Measurements from ENCODE around the gene TF.

Gene TF

GRCh38 chr3:133830071-133830470 is 83.9 kb downstream of the TF start:
- TF ChIP-seq ZXDB (tag by site-specific recombination; IDR thresholded peaks at IDR 0.05) = no peak
- TF ChIP-seq ZNF157 (tag by site-specific recombination; IDR thresholded peaks at IDR 0.05) = no peak
- TF ChIP-seq ZNF792 (tag by site-specific recombination; IDR thresholded peaks at IDR 0.05) = no peak
- TF ChIP-seq HOXC10 (CRISPR knock-in tag; IDR thresholded peaks at IDR 0.05) = no peak
- TF ChIP-seq ZNF837 (tag by site-specific recombination; IDR thresholded peaks at IDR 0.05) = no peak
- TF ChIP-seq TRIM28 (IDR thresholded peaks at IDR 0.05; ENCODE audit: borderline replicate concordance, low read length) = no peak
- no peak for TF ChIP-seq ZNF211 (tag by site-specific recombination; IDR thresholded peaks at IDR 0.05; ENCODE audit: low read depth)
- TF ChIP-seq, protein P1, sequence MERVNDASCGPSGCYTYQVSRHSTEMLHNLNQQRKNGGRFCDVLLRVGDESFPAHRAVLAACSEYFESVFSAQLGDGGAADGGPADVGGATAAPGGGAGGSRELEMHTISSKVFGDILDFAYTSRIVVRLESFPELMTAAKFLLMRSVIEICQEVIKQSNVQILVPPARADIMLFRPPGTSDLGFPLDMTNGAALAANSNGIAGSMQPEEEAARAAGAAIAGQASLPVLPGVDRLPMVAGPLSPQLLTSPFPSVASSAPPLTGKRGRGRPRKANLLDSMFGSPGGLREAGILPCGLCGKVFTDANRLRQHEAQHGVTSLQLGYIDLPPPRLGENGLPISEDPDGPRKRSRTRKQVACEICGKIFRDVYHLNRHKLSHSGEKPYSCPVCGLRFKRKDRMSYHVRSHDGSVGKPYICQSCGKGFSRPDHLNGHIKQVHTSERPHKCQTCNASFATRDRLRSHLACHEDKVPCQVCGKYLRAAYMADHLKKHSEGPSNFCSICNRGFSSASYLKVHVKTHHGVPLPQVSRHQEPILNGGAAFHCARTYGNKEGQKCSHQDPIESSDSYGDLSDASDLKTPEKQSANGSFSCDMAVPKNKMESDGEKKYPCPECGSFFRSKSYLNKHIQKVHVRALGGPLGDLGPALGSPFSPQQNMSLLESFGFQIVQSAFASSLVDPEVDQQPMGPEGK (tag by site-specific recombination; IDR thresholded peaks at IDR 0.05) = no peak
- no peak for TF ChIP-seq ZFP37 (tag by site-specific recombination; IDR thresholded peaks at IDR 0.05)
- no peak overlapping the region for H3K27ac ChIP-seq (ENCODE audit: extremely low read depth, low read depth, low read length)
- no peaks in the 10 kb centered on the region for H3K9me3 ChIP-seq (ENCODE audit: control insufficient read depth, insufficient read depth, low read depth, low read length)
- CTCF ChIA-PET = no interaction called here
- H3K4me1 ChIP-seq (ENCODE audit: control insufficient read depth, insufficient read depth, low read length) = no peaks in the 10 kb centered on the region
- no peak overlapping the region for H3K4me3 ChIP-seq (ENCODE audit: low read depth, low read length)
- H3K36me3 ChIP-seq (ENCODE audit: control insufficient read depth in 2 of 2, insufficient read depth in 1 of 2, low read length in 2 of 2) = peaks cover 0 to 49% of the 10 kb centered on the region in 2 experiments; a peak in 1 of 3 replicates
- POLR2A ChIA-PET = no interaction called here

GRCh38 chr3:133831966-133832801 is 86.0 kb downstream of the TF start:
- no peak overlapping the region for H3K27ac ChIP-seq (ENCODE audit: extremely low read depth, low read depth, low read length)
- no peak overlapping the region for H3K4me3 ChIP-seq (ENCODE audit: low read depth, low read length)
- ChIA-PET CTCF (no interaction called here), POLR2A (no interaction called here)
- H3K4me1 ChIP-seq (ENCODE audit: control insufficient read depth, insufficient read depth, low read length) = no peaks in the 10 kb centered on the region
- no peaks in the 10 kb centered on the region for H3K9me3 ChIP-seq (ENCODE audit: control insufficient read depth, insufficient read depth, low read depth, low read length)
- TF ChIP-seq ZNF830 (tag by site-specific recombination; IDR thresholded peaks at IDR 0.05; ENCODE audit: low read depth) (no peak), ZNF768 (tag by site-specific recombination; IDR thresholded peaks at IDR 0.05) (no peak), WT1 (tag by site-specific recombination; IDR thresholded peaks at IDR 0.05) (no peak), ZBTB11 (tag by site-specific recombination; conservative IDR thresholded peaks at IDR 0.05; ENCODE audit: low read depth) (no peak), HOXD13 (CRISPR knock-in tag; IDR thresholded peaks at IDR 0.05; ENCODE audit: borderline replicate concordance) (no peak)
- TF ChIP-seq, protein P2, sequence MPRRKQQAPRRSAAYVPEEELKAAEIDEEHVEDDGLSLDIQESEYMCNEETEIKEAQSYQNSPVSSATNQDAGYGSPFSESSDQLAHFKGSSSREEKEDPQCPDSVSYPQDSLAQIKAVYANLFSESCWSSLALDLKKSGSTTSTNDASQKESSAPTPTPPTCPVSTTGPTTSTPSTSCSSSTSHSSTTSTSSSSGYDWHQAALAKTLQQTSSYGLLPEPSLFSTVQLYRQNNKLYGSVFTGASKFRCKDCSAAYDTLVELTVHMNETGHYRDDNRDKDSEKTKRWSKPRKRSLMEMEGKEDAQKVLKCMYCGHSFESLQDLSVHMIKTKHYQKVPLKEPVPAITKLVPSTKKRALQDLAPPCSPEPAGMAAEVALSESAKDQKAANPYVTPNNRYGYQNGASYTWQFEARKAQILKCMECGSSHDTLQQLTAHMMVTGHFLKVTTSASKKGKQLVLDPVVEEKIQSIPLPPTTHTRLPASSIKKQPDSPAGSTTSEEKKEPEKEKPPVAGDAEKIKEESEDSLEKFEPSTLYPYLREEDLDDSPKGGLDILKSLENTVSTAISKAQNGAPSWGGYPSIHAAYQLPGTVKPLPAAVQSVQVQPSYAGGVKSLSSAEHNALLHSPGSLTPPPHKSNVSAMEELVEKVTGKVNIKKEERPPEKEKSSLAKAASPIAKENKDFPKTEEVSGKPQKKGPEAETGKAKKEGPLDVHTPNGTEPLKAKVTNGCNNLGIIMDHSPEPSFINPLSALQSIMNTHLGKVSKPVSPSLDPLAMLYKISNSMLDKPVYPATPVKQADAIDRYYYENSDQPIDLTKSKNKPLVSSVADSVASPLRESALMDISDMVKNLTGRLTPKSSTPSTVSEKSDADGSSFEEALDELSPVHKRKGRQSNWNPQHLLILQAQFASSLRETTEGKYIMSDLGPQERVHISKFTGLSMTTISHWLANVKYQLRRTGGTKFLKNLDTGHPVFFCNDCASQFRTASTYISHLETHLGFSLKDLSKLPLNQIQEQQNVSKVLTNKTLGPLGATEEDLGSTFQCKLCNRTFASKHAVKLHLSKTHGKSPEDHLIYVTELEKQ (tag by site-specific recombination; IDR thresholded peaks at IDR 0.05; ENCODE audit: borderline replicate concordance) = no peak
- peaks cover 0 to 41% of the 10 kb centered on the region in 2 experiments; a peak in 1 of 3 replicates for H3K36me3 ChIP-seq (ENCODE audit: control insufficient read depth in 2 of 2, insufficient read depth in 1 of 2, low read length in 2 of 2)

All from HEK293 (cell line).